HEK293T (cell line): ENCODE measurements around the gene ST8SIA6.

Experiments used
- BHLHE40 ChIP-seq: fragments of 450-650 bp; IDR thresholded peaks from 2 replicates; pipeline ENCODE4 v1.6.1; 2016; ENCODE audit warnings: mild to moderate bottlenecking, moderate library complexity, borderline replicate concordance
- CTBP1 ChIP-seq: fragments of 450-650 bp; IDR thresholded peaks from 2 replicates; pipeline ENCODE4 v1.6.1; 2016; ENCODE audit warnings: borderline replicate concordance
- ELF4 ChIP-seq: fragments of 450-650 bp; IDR thresholded peaks from 2 replicates; pipeline ENCODE4 v1.6.1; 2017; ENCODE audit warnings: antibody characterized with exemption
- FOXA1 ChIP-seq: fragments of 450-650 bp; IDR thresholded peaks from 2 replicates; pipeline ENCODE4 v1.6.1; 2016; ENCODE audit warnings: mild to moderate bottlenecking
- FOXK2 ChIP-seq: fragments of 450-650 bp; IDR thresholded peaks from 2 replicates; pipeline ENCODE4 v1.6.1; 2016; ENCODE audit warnings: mild to moderate bottlenecking
- FOXM1 ChIP-seq: fragments of 450-650 bp; IDR thresholded peaks from 2 replicates; pipeline ENCODE4 v1.6.1; 2017; ENCODE audit warnings: mild to moderate bottlenecking, borderline replicate concordance
- HDGF ChIP-seq: fragments of 450-650 bp; IDR thresholded peaks from 2 replicates; pipeline ENCODE4 v1.6.1; 2017; ENCODE audit warnings: antibody characterized with exemption, borderline replicate concordance
- NFRKB ChIP-seq: fragments of 450-650 bp; IDR thresholded peaks from 2 replicates; pipeline ENCODE4 v1.6.1; 2016; ENCODE audit warnings: mild to moderate bottlenecking, moderate library complexity
- PKNOX1 ChIP-seq: fragments of 450-650 bp; IDR thresholded peaks from 2 replicates; pipeline ENCODE4 v1.6.1; 2016
- SP1 ChIP-seq: fragments of 450-650 bp; IDR thresholded peaks from 2 replicates; pipeline ENCODE4 v1.6.1; 2017
- SUZ12 ChIP-seq: fragments of 450-650 bp; IDR thresholded peaks from 2 replicates; pipeline ENCODE4 v1.6.1; 2016; ENCODE audit warnings: mild to moderate bottlenecking
- TARDBP ChIP-seq: fragments of 450-650 bp; IDR thresholded peaks from 2 replicates; pipeline ENCODE4 v1.6.1; 2016

GRCh38 chr10:17494626-17495260 is 40.3 kb upstream of the ST8SIA6 start:
- TF ChIP-seq HDGF (no peak), TARDBP (no peak), BHLHE40 (no peak), FOXA1 (no peak), SUZ12 (no peak), FOXM1 (no peak), SP1 (no peak), PKNOX1 (no peak), NFRKB (no peak), CTBP1 (no peak), ELF4 (no peak), FOXK2 (no peak)
